Prostate gland (tissue), 2 donors: ENCODE results near the gene SRRM2. TPM values are rescaled to one million over a fixed set of nuclear protein-coding genes. Genes with fewer than 3 reads are reported as not detected.

Source experiments
- DNase-seq: peaks from one replicate; pipeline ENCODE4 v3.0.0-alpha.2; 2019; ENCODE audit warnings: low spot score
- H3K27ac ChIP-seq, 2 donors: fragments of 200-600 bp; sonication (generic); 2 replicates each; pipeline ENCODE4 v1.5.1; 2017 to 2019
- H3K27me3 ChIP-seq: fragments of 200-600 bp; sonication (generic); replicated peaks from 2 replicates; pipeline ENCODE4 v1.5.1; 2019; ENCODE audit not compliant: insufficient read depth
- H3K36me3 ChIP-seq, 2 donors: fragments of 200-600 bp; sonication (generic); 1 replicate in 1 of 2; 2 replicates in 1 of 2; pipeline versions ENCODE4 v1.5.1 to v1.8.1; 2017 to 2019
- H3K4me1 ChIP-seq: fragments of 200-600 bp; sonication (generic); replicated peaks from 2 replicates; pipeline ENCODE4 v1.5.1; 2019
- H3K4me3 ChIP-seq, 2 donors: fragments of 200-600 bp; sonication (generic); 2 replicates each; pipeline ENCODE4 v1.5.1; 2017 to 2019
- H3K9me3 ChIP-seq: fragments of 200-600 bp; sonication (generic); 2 replicates; pipeline ENCODE4 v1.5.1; 2017
- POLR2A ChIP-seq: fragments of 450-650 bp; IDR thresholded peaks from one replicate; pipeline ENCODE4 v1.6.1; 2016; ENCODE audit warnings: antibody characterized with exemption, mild to moderate bottlenecking
- POLR2AphosphoS5 ChIP-seq: sonication (generic); formaldehyde crosslinking; IDR thresholded peaks from one replicate; pipeline ENCODE4 v1.6.1; 2017; ENCODE audit warnings: antibody characterized with exemption
- WGBS: methylation state at CpG from one replicate; pipeline ENCODE4 v1.1.5; 2018; 5-methylcytosine and 5-hydroxymethylcytosine counted together
- intact Hi-C: fragments of 100-400 bp; cut with DNase I; formaldehyde crosslinking; loops from one replicate; pipeline ENCODE4 v1.14.2; 2022
- total RNA-seq, 2 donors: library from RNA; depleted of rRNA; stranded (reverse); fragments of >200 nt; gene quantifications; one replicate each; pipeline ENCODE4 v1.1.0, GENCODE V29; 2016
- TF ChIP-seq, protein P1 (sequence below), 4 experiments: fragments of 200-600 bp in 2 of 4; fragments of 450-650 bp in 2 of 4; sonication (generic) in 2 of 4; IDR thresholded peaks; 1 replicate in 3 of 4; 2 replicates in 1 of 4; pipeline ENCODE4 v1.5.1; 2016 to 2019; ENCODE audit warnings: antibody characterized with exemption in 4 of 4, mild to moderate bottlenecking in 2 of 4, moderate library complexity in 2 of 4

SRRM2 gene
- total RNA-seq, 2 donors from 2014 or later = 287 to 714 TPM

DNA sequence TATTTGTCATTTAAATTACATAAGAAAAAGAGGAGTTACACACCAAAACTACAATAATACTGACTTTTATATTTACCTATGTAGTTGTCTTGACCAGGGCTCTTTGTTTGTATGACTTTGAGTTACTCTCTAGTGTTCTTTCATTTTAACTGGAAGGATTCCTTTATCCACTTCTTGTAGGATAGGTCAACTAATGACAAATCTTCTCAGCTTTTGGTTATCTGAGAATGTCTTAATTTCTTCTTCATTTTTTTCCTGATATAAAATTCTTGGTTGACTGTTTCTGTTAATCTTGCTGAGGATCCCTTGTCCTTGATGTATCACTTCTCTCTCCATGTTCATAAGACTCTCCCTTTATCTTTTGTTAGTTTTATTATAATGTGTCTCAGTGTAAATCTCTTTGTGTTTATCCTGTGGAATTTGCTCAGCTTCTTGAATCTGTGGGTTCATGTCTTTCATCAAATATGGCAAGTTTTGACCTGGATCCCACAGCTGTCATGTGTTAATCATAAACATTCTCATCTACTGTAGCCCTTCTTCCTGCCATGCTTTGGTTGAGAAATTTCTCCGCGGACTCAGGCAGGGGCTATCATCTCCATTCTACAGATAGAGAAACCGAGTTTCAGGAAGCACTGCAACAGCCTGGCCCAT lies 51.2 kb downstream of the SRRM2 start:
- no peaks in the 10 kb centered on the region for H3K4me1 ChIP-seq
- TF ChIP-seq, protein P1, sequence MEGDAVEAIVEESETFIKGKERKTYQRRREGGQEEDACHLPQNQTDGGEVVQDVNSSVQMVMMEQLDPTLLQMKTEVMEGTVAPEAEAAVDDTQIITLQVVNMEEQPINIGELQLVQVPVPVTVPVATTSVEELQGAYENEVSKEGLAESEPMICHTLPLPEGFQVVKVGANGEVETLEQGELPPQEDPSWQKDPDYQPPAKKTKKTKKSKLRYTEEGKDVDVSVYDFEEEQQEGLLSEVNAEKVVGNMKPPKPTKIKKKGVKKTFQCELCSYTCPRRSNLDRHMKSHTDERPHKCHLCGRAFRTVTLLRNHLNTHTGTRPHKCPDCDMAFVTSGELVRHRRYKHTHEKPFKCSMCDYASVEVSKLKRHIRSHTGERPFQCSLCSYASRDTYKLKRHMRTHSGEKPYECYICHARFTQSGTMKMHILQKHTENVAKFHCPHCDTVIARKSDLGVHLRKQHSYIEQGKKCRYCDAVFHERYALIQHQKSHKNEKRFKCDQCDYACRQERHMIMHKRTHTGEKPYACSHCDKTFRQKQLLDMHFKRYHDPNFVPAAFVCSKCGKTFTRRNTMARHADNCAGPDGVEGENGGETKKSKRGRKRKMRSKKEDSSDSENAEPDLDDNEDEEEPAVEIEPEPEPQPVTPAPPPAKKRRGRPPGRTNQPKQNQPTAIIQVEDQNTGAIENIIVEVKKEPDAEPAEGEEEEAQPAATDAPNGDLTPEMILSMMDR (IDR thresholded peaks at IDR 0.05) = no peak
- TF ChIP-seq POLR2A = no peak
- TF ChIP-seq POLR2AphosphoS5 = no peak
- WGBS = 73% methylated on average over 3 of the region's 3 CpGs
- H3K4me3 ChIP-seq = no peak overlapping the region
- no peaks in the 10 kb centered on the region for H3K9me3 ChIP-seq
- no peak for DNase-seq
- H3K36me3 ChIP-seq = no peaks in the 10 kb centered on the region
- no peak overlapping the region for H3K27ac ChIP-seq
- intact Hi-C loops = no loop called here
- H3K27me3 ChIP-seq = no peaks in the 10 kb centered on the region

DNA sequence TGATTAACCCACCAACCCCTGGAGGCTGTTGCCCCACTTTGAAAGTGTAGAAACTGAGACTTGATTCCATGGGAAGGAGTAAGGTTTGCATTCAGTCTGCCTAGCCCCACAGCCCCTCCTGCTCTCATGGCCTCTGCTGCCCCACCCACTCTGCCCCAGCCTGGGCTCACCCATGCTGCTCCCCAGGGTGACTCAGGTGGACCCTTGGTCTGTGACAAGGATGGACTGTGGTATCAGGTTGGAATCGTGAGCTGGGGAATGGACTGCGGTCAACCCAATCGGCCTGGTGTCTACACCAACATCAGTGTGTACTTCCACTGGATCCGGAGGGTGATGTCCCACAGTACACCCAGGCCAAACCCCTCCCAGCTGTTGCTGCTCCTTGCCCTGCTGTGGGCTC lies 52.3 kb downstream of the SRRM2 start:
- no peak overlapping the region for H3K27ac ChIP-seq
- H3K4me3 ChIP-seq = no peak overlapping the region
- intact Hi-C loops = no loop called here
- no peaks in the 10 kb centered on the region for H3K27me3 ChIP-seq
- TF ChIP-seq POLR2AphosphoS5 (no peak), POLR2A (no peak)
- TF ChIP-seq, protein P1 (IDR thresholded peaks at IDR 0.05) = no peak
- no peaks in the 10 kb centered on the region for H3K36me3 ChIP-seq
- no peaks in the 10 kb centered on the region for H3K9me3 ChIP-seq
- H3K4me1 ChIP-seq = no peaks in the 10 kb centered on the region
- DNase-seq = no peak
- 96% methylated on average over 3 of the region's 4 CpGs for WGBS

DNA sequence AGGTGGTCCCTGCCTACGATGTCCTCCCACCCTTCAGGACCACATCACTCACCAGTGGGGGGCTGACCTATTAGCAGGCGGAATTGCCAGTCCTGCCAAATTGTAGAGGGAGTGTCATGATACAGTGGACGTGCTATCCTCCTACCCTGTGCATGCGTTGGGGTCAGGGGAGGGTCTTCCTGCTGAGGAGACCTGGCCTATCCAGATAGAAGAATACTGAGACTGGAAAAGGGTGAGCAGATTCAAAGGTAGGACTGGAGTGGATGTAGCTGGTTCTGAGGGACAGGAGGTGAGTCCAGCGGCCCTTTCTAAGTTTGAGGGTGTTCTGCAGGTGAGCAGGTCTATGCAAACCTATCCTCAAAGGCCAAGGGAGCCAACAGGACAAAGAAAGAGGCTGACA lies 53.8 kb downstream of the SRRM2 start:
- TF ChIP-seq, protein P1 (IDR thresholded peaks at IDR 0.05) = no peak
- no peak for TF ChIP-seq POLR2A
- Histone ChIP-seq H3K27me3 (no peaks in the 10 kb centered on the region), H3K27ac (no peak overlapping the region), H3K4me1 (no peaks in the 10 kb centered on the region), H3K36me3 (no peaks in the 10 kb centered on the region), H3K4me3 (no peak overlapping the region), H3K9me3 (no peaks in the 10 kb centered on the region)
- intact Hi-C loops = no loop called here
- 77% methylated on average over 5 of the region's 5 CpGs for WGBS
- no peak for DNase-seq

DNA sequence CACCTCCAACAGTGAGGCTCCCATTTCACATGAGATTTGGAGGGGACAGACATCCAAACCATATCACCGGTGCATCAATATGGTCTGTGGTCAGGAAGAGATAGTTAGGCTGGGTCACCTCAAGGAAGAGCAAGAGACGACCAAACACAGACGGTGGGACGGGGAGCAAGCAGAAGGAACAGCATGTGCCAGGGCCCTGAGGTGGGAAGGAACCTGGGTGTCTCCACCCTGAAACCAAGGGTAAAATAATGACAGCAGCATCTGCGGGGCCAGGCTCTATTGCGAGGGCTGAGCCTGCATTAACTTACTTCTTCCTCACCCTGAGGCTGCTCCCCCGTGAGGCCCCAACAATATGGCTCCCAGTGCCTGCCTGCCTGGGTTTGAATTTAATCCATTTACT lies 55.7 kb downstream of the SRRM2 start:
- TF ChIP-seq, protein P1 (IDR thresholded peaks at IDR 0.05) = no peak
- no peak for TF ChIP-seq POLR2AphosphoS5
- TF ChIP-seq POLR2A = no peak
- Histone ChIP-seq H3K27ac (no peak overlapping the region), H3K9me3 (no peaks in the 10 kb centered on the region), H3K4me3 (no peak overlapping the region), H3K27me3 (no peaks in the 10 kb centered on the region), H3K36me3 (no peaks in the 10 kb centered on the region), H3K4me1 (no peaks in the 10 kb centered on the region)
- DNase-seq = no peak
- WGBS = 93% methylated on average over 7 of the region's 7 CpGs
- intact Hi-C loops = no loop called here

DNA sequence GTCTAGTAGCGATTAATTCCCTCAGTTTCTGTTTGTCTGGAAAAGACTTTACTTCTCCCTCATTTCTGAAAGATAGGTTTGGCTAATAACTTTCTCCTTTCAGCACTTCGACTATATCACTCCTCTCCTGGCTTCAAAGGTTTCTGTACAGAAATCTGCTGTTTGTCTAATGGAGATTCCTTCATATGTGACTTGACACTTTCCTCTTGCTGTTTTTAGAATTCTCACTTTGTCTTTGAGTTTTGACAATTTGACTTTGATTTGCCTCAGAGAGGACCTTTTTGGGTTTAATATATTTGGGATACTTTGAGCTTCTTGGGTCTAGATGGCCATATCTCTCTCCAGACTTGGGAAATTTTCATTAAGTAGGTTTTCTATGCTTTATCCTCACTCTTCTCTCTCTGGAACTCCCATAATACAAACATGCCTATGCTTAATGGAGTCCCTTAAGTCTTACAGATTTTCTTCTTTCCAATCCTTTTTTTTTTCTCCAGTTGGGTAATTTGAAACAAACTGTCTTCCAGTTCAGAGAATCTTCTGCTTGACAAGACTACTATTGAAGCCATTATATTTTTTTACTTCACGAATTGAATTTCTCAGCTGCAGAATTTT lies 56.8 kb downstream of the SRRM2 start:
- 74% methylated on average over 3 of the region's 3 CpGs for WGBS

More for the DNA sequence above, 56.8 kb downstream of the SRRM2 start:
- Histone ChIP-seq H3K4me3 (no peak overlapping the region), H3K27ac (no peak overlapping the region), H3K4me1 (no peaks in the 10 kb centered on the region), H3K27me3 (no peaks in the 10 kb centered on the region), H3K9me3 (no peaks in the 10 kb centered on the region), H3K36me3 (no peaks in the 10 kb centered on the region)
- intact Hi-C loops = no loop called here
- no peak for DNase-seq
- TF ChIP-seq, protein P1 (IDR thresholded peaks at IDR 0.05) = no peak
